Kidney glomerular epithelial cell (primary cell): ENCODE measurements around the gene ALKBH5.

Experiments
- DNase-seq: peaks from one replicate; lab custom pipeline; 2025; lab: John Stamatoyannopoulos, UW

The ALKBH5 gene

GRCh38 chr17:18224053-18224386 is 40.4 kb downstream of the ALKBH5 start:
- no peak for DNase-seq

GRCh38 chr17:18224387-18225120 is 40.9 kb downstream of the ALKBH5 start:
- DNase-seq: no peak

GRCh38 chr17:18225121-18225641 is 41.6 kb downstream of the ALKBH5 start, which contains the start of gene LLGL1:
LLGL1 (plus strand) TSS chr17:18225635; CDS start chr17:18225683, 48 bp downstream.
- peak; percentile 84 for DNase-seq

- DNase-seq: no peak
These were observed 42.1 kb downstream of the ALKBH5 start for GRCh38 chr17:18225642-18226283.

- DNase-seq: no peak
These were observed 42.8 kb downstream of the ALKBH5 start for GRCh38 chr17:18226284-18226945.

GRCh38 chr17:18227635-18228034 is 44.0 kb downstream of the ALKBH5 start:
- no peak for DNase-seq

GRCh38 chr17:18228176-18228682 is 44.6 kb downstream of the ALKBH5 start:
- DNase-seq: no peak

GRCh38 chr17:18229254-18229653 is 45.6 kb downstream of the ALKBH5 start:
- DNase-seq: no peak

- no peak for DNase-seq
These were observed 46.1 kb downstream of the ALKBH5 start for GRCh38 chr17:18229771-18230170.

GRCh38 chr17:18230288-18231141 is 46.9 kb downstream of the ALKBH5 start:
- no peak for DNase-seq

- no peak for DNase-seq
These were observed 47.5 kb downstream of the ALKBH5 start for GRCh38 chr17:18231164-18231563.

- no peak for DNase-seq
These were observed 50.3 kb downstream of the ALKBH5 start for GRCh38 chr17:18233803-18234518.

GRCh38 chr17:18234853-18235380 is 51.3 kb downstream of the ALKBH5 start:
- no peak for DNase-seq

GRCh38 chr17:18235743-18236256 is 52.2 kb downstream of the ALKBH5 start:
- DNase-seq: no peak

- DNase-seq: no peak
These were observed 52.9 kb downstream of the ALKBH5 start for GRCh38 chr17:18236494-18236893.

- DNase-seq: no peak
These were observed 53.8 kb downstream of the ALKBH5 start for GRCh38 chr17:18237461-18237860.

- DNase-seq: no peak
These were observed 54.7 kb downstream of the ALKBH5 start for GRCh38 chr17:18238299-18238698.

- DNase-seq: no peak
These were observed 56.8 kb downstream of the ALKBH5 start for GRCh38 chr17:18240449-18240848.

- DNase-seq: no peak
These were observed 57.7 kb downstream of the ALKBH5 start for GRCh38 chr17:18241229-18241871.
